GM18511 (cell line): ENCODE measurements around the gene PLXNA4.

ENCODE experiments used
- ATAC-seq: cut with Tn5 transposase; IDR thresholded peaks from one replicate; pipeline ENCODE4 v1.9.1; 2021; ENCODE audit warnings: mild to moderate bottlenecking, moderate library complexity; ENCODE audit not compliant: unreplicated experiment

Gene PLXNA4

GRCh38 chr7:132080967-132081668 is 495.2 kb downstream of the PLXNA4 start:
- ATAC-seq, result no peak

- ATAC-seq, result no peak
These were observed 495.8 kb downstream of the PLXNA4 start for GRCh38 chr7:132080467-132080866.

- ATAC-seq, result no peak
These were observed 497.2 kb downstream of the PLXNA4 start for GRCh38 chr7:132078891-132079735.

- no peak for ATAC-seq
These were observed 498.1 kb downstream of the PLXNA4 start for GRCh38 chr7:132077971-132078685.

GRCh38 chr7:132076301-132077035 is 499.8 kb downstream of the PLXNA4 start:
- ATAC-seq, result no peak

- ATAC-seq, result no peak
These were observed 500.8 kb downstream of the PLXNA4 start for GRCh38 chr7:132075515-132075914.

GRCh38 chr7:132073920-132074589 is 502.2 kb downstream of the PLXNA4 start:
- no peak for ATAC-seq
